Suppressor macrophage treated with lipopolysaccharide for 4 hours (primary cell): ENCODE measurements around the gene CERS1.
"Not testable (repeated sequence)": the region's sequence is repeated elsewhere in the genome, so short reads cannot be mapped to it uniquely, and the experiment has no call there.

Experiments used
- DNase-seq: peaks from one replicate; pipeline ENCODE4 v3.0.0-alpha.2; 2020

Gene CERS1

GRCh38 chr19:18919086-18919899, 23.3 kb upstream of the CERS1 start, which contains the start of the genes COPE and DDX49:
Gene COPE (minus strand): TSS chr19:18919387. CDS start chr19:18919348, 39 bp downstream.
Gene DDX49 (plus strand): TSS chr19:18919715. CDS start chr19:18919742, 27 bp downstream.
- peak; percentile 99 for DNase-seq

GRCh38 chr19:18917593-18917992, 21.6 kb upstream of the CERS1 start:
- DNase-seq = not testable (repeated sequence)

- DNase-seq = peak; percentile 39
Measured at GRCh38 chr19:18915639-18916038, 19.7 kb upstream of the CERS1 start.

- DNase-seq = no peak
Measured at GRCh38 chr19:18913466-18913865, 17.5 kb upstream of the CERS1 start.

GRCh38 chr19:18912933-18913332, 17.0 kb upstream of the CERS1 start:
- no peak for DNase-seq

GRCh38 chr19:18910801-18911436, 15.0 kb upstream of the CERS1 start:
- DNase-seq = no peak

- no peak for DNase-seq
Measured at GRCh38 chr19:18910010-18910409, 14.1 kb upstream of the CERS1 start.

GRCh38 chr19:18908917-18909619, 13.1 kb upstream of the CERS1 start:
- DNase-seq = no peak

- DNase-seq = no peak
Measured at GRCh38 chr19:18906605-18907519, 10.9 kb upstream of the CERS1 start.

- DNase-seq = no peak
Measured at GRCh38 chr19:18905513-18906236, 9.7 kb upstream of the CERS1 start.

GRCh38 chr19:18905058-18905456, 9.1 kb upstream of the CERS1 start:
- DNase-seq = no peak

- DNase-seq = no peak
Measured at GRCh38 chr19:18904334-18905057, 8.5 kb upstream of the CERS1 start.

GRCh38 chr19:18903156-18904037, 7.4 kb upstream of the CERS1 start:
- no peak for DNase-seq

GRCh38 chr19:18902519-18902918, 6.6 kb upstream of the CERS1 start:
- not testable (repeated sequence) for DNase-seq

- no peak for DNase-seq
Measured at GRCh38 chr19:18901491-18901890, 5.5 kb upstream of the CERS1 start.

GRCh38 chr19:18900700-18901481, 4.9 kb upstream of the CERS1 start:
- DNase-seq = no peak

GRCh38 chr19:18899624-18900560, 3.9 kb upstream of the CERS1 start:
- no peak for DNase-seq
